ENCODE measurements around the gene DOCK4.

- no peak for TF ChIP-seq CTCF (IDR thresholded peaks at IDR 0.05)
- TF ChIP-seq POLR2A (IDR thresholded peaks at IDR 0.05) = no peak
These were observed 218.3 kb downstream of the DOCK4 start for GRCh38 chr7:111987886-111988285.

Measured in testis (tissue), 2 donors.